Esophagus squamous epithelium (tissue), 4 donors: ENCODE results near the gene UBA5.

ENCODE experiments used
- CTCF ChIP-seq, 6 experiments: fragments of 450-650 bp in 4 of 6; fragments of 200-600 bp in 2 of 6; sonication (generic) in 2 of 6; IDR thresholded peaks; one replicate each; pipeline ENCODE4 v1.5.1; 2016 to 2019; ENCODE audit warnings: antibody characterized with exemption in 6 of 6, mild to moderate bottlenecking in 4 of 6, moderate library complexity in 4 of 6
- POLR2A ChIP-seq, 4 donors: fragments of 450-650 bp; IDR thresholded peaks; one replicate each; pipeline ENCODE4 v1.6.1; 2017; ENCODE audit warnings: antibody characterized with exemption in 4 of 4, mild to moderate bottlenecking in 4 of 4, moderate library complexity in 3 of 4

GRCh38 chr3:132637590-132637989 lies 22.5 kb upstream of the UBA5 start:
- TF ChIP-seq POLR2A (IDR thresholded peaks at IDR 0.05) (no peak), CTCF (IDR thresholded peaks at IDR 0.05) (no peak)
